Neuronal stem cell (in vitro differentiated cells): Measurements from ENCODE around the gene DEPP1.

Experiments
- DNase-seq: peaks from one replicate; pipeline ENCODE4 v3.0.0-alpha.2; 2013; ENCODE audit warnings: low spot score
- H2AFZ ChIP-seq: one replicate; pipeline ENCODE4 v1.6.1; 2013; ENCODE audit warnings: mild to moderate bottlenecking, low read length, inconsistent platforms
- H2AK5ac ChIP-seq: 2 replicates; pipeline ENCODE4 v1.6.1; 2013; ENCODE audit warnings: low read depth, mild to moderate bottlenecking, inconsistent platforms, low read length, moderate library complexity, mixed read lengths
- H2BK120ac ChIP-seq: 2 replicates; pipeline ENCODE4 v1.6.1; 2013; ENCODE audit warnings: low read depth, mild to moderate bottlenecking, inconsistent platforms, low read length, moderate library complexity, mixed read lengths
- H2BK12ac ChIP-seq: one replicate; pipeline ENCODE4 v1.6.1; 2013; ENCODE audit warnings: low read length, inconsistent platforms
- H2BK15ac ChIP-seq: 2 replicates; pipeline ENCODE4 v1.6.1; 2013; ENCODE audit warnings: mild to moderate bottlenecking, low read length, inconsistent platforms, mixed read lengths
- H2BK5ac ChIP-seq: one replicate; pipeline ENCODE4 v1.6.1; 2013; ENCODE audit warnings: inconsistent platforms, mild to moderate bottlenecking, low read length, moderate library complexity
- H3K14ac ChIP-seq: one replicate; pipeline ENCODE4 v1.6.1; 2013; ENCODE audit warnings: low read length, inconsistent platforms
- H3K18ac ChIP-seq: 2 replicates; pipeline ENCODE4 v1.6.1; 2013; ENCODE audit warnings: low read length, inconsistent platforms
- H3K23ac ChIP-seq: 2 replicates; pipeline ENCODE4 v1.6.1; 2013; ENCODE audit warnings: low read depth, mild to moderate bottlenecking, mixed read lengths, low read length, inconsistent platforms; ENCODE audit not compliant: poor library complexity
- H3K27ac ChIP-seq: replicated peaks from 3 replicates; pipeline ENCODE4 v1.5.1; 2013; ENCODE audit warnings: low read length, inconsistent platforms
- H3K27me3 ChIP-seq, 3 experiments: 2 replicates each; pipeline ENCODE4 v1.6.1; 2013; ENCODE audit warnings: low read length in 3 of 3, mild to moderate bottlenecking in 2 of 3, inconsistent platforms in 1 of 3, low read depth in 1 of 3, mixed read lengths in 1 of 3, moderate library complexity in 1 of 3; ENCODE audit not compliant: control insufficient read depth in 3 of 3, insufficient read depth in 3 of 3
- H3K36me3 ChIP-seq, 2 donors: replicated peaks in 1 of 2; 2 replicates each; pipeline ENCODE4 v1.6.1; 2013; ENCODE audit warnings: low read length in 2 of 2; ENCODE audit not compliant: control insufficient read depth in 2 of 2, insufficient read depth in 2 of 2
- H3K4ac ChIP-seq: 2 replicates; pipeline ENCODE4 v1.6.1; 2013; ENCODE audit warnings: inconsistent platforms, mild to moderate bottlenecking, low read length, moderate library complexity
- H3K4me1 ChIP-seq, 2 donors: 1 replicate in 1 of 2; 2 replicates in 1 of 2; pipeline ENCODE4 v1.6.1; 2013; ENCODE audit warnings: low read length in 2 of 2, low read depth in 1 of 2; ENCODE audit not compliant: control insufficient read depth in 2 of 2, insufficient read depth in 1 of 2
- H3K4me2 ChIP-seq: one replicate; pipeline ENCODE4 v1.6.1; 2013; ENCODE audit warnings: mild to moderate bottlenecking, low read length, inconsistent platforms; ENCODE audit not compliant: insufficient read depth, poor library complexity, severe bottlenecking
- H3K4me3 ChIP-seq, 2 donors: 2 replicates each; pipeline ENCODE4 v1.5.1; 2013; ENCODE audit warnings: low read length in 2 of 2, mild to moderate bottlenecking in 2 of 2, inconsistent platforms in 1 of 2, moderate library complexity in 1 of 2
- H3K79me1 ChIP-seq: one replicate; pipeline ENCODE4 v1.6.1; 2013; ENCODE audit warnings: low read depth, mild to moderate bottlenecking, inconsistent platforms, low read length, moderate library complexity
- H3K9ac ChIP-seq: one replicate; pipeline ENCODE4 v1.6.1; 2013; ENCODE audit warnings: mild to moderate bottlenecking, low read depth, low read length, inconsistent platforms; ENCODE audit not compliant: poor library complexity
- H3K9me3 ChIP-seq, 2 donors: replicated peaks in 1 of 2; 2 replicates each; pipeline versions ENCODE3 to v1.6.1; 2013; ENCODE audit warnings: low read length in 2 of 2, mild to moderate bottlenecking in 2 of 2, inconsistent platforms in 1 of 2, low read depth in 1 of 2, mixed read lengths in 1 of 2, moderate library complexity in 1 of 2; ENCODE audit not compliant: control insufficient read depth in 2 of 2, insufficient read depth in 1 of 2
- H4K8ac ChIP-seq: one replicate; pipeline ENCODE4 v1.6.1; 2013; ENCODE audit warnings: low read depth, mild to moderate bottlenecking, inconsistent platforms, low read length, moderate library complexity
- H4K91ac ChIP-seq: one replicate; pipeline ENCODE4 v1.6.1; 2013; ENCODE audit warnings: low read length, low read depth, mild to moderate bottlenecking, inconsistent platforms; ENCODE audit not compliant: poor library complexity
- WGBS, 2 donors: extraction: QIAGEN DNeasy Blood & Tissue Kit; methylation state at CpG; one replicate each; pipeline ENCODE4 v1.1.7; 2013; ENCODE audit warnings: missing lambda C conversion rate in 2 of 2, mixed read lengths in 1 of 2; ENCODE audit not compliant: insufficient read length in 2 of 2, insufficient replicate concordance in 1 of 2; ENCODE audit errors: extremely low coverage in 2 of 2; 5-methylcytosine and 5-hydroxymethylcytosine counted together

The DEPP1 gene

DNA sequence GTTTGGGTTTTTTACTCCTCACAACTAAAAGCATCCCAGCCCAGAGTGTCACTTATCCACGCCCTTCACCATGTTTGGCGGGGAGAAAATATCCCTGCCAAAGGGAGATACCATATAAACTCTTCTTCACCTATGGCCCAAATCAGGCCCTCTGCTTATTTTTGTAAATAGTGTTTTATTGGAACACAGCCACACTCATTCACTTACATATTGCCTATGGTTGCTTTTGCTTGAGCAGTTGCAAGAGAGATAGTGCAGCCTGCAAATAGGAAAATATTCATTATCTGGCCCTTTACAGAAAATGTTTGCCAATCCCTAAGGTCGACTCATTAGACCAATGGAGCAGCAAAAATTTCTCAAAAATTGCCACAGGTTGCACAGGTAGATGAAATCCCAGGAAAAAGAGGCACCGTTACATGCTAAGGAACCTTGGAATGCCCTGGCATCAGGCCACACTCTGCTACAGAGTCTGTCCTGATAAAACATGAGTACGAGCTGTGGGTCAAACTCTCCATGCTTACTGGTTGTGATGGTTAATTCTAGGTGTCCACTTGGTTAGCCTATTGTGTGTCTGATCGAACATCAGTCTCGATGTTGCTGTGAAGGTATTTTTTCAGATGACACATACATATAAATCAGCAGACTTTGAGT lies 26.9 kb downstream of the DEPP1 start:
- H3K4me3 ChIP-seq, result no peak overlapping the region
- no peak overlapping the region for H3K23ac ChIP-seq
- H3K4ac ChIP-seq, result no peak overlapping the region
- H3K4me1 ChIP-seq, result peaks cover 7 to 14% of the 10 kb centered on the region in 2 donors
- no CpG with 5 or more reads among the region's 7 CpGs for WGBS, 2 donors
- H4K91ac ChIP-seq, result no peak overlapping the region
- no peak for DNase-seq
- H2AK5ac ChIP-seq, result no peak overlapping the region
- H3K4me2 ChIP-seq, result no peak overlapping the region
- no peak overlapping the region for H2BK12ac ChIP-seq
- no peak overlapping the region for H2AFZ ChIP-seq
- H3K18ac ChIP-seq, result no peak overlapping the region
- H3K27ac ChIP-seq, result no peak overlapping the region
- H2BK120ac ChIP-seq, result no peak overlapping the region
- H3K14ac ChIP-seq, result no peak overlapping the region
- no peak overlapping the region for H2BK15ac ChIP-seq
- no peak overlapping the region for H4K8ac ChIP-seq
- H3K36me3 ChIP-seq, result peaks cover 0 to 7% of the 10 kb centered on the region in 2 donors
- H3K27me3 ChIP-seq, result no peaks in the 10 kb centered on the region
- H2BK5ac ChIP-seq, result no peak overlapping the region
- peaks cover 0 to 1% of the 10 kb centered on the region in 2 donors for H3K9me3 ChIP-seq
- no peak overlapping the region for H3K9ac ChIP-seq
- H3K79me1 ChIP-seq, result no peaks in the 10 kb centered on the region

- no peaks in the 10 kb centered on the region for H3K79me1 ChIP-seq
- no peaks in the 10 kb centered on the region for H3K9me3 ChIP-seq
- H3K4ac ChIP-seq, result no peak overlapping the region
- no peak overlapping the region for H3K14ac ChIP-seq
- H4K91ac ChIP-seq, result no peak overlapping the region
- DNase-seq, result no peak
- H2AFZ ChIP-seq, result no peak overlapping the region
- WGBS, 2 donors, result no CpG with 5 or more reads among the region's 10 CpGs
- H4K8ac ChIP-seq, result no peak overlapping the region
- no peak overlapping the region for H2BK120ac ChIP-seq
- peak overlapping the region; percentile 35 for H3K18ac ChIP-seq
- H3K36me3 ChIP-seq, result no peaks in the 10 kb centered on the region
- H3K4me3 ChIP-seq, result no peak overlapping the region
- H3K27ac ChIP-seq, result no peak overlapping the region
- H3K4me2 ChIP-seq, result no peak overlapping the region
- H2BK12ac ChIP-seq, result no peak overlapping the region
- no peaks in the 10 kb centered on the region for H3K27me3 ChIP-seq
- no peak overlapping the region for H3K23ac ChIP-seq
- no peak overlapping the region for H2BK15ac ChIP-seq
- H3K4me1 ChIP-seq, result peaks cover 7 to 14% of the 10 kb centered on the region in 2 donors
- H2BK5ac ChIP-seq, result peak overlapping the region; percentile 17
- no peak overlapping the region for H3K9ac ChIP-seq
- H2AK5ac ChIP-seq, result no peak overlapping the region
These were observed 28.0 kb downstream of the DEPP1 start for GRCh38 chr10:44950326-44951225.

- H3K27me3 ChIP-seq, result no peaks in the 10 kb centered on the region
- H3K36me3 ChIP-seq, result no peaks in the 10 kb centered on the region
- H3K4me3 ChIP-seq, result no peak overlapping the region
- H3K9ac ChIP-seq, result no peak overlapping the region
- H2BK15ac ChIP-seq, result no peak overlapping the region
- H2AK5ac ChIP-seq, result no peak overlapping the region
- H3K79me1 ChIP-seq, result no peaks in the 10 kb centered on the region
- H4K91ac ChIP-seq, result no peak overlapping the region
- DNase-seq, result no peak
- peak overlapping the region; percentile 17 for H2BK5ac ChIP-seq
- H3K14ac ChIP-seq, result no peak overlapping the region
- no peak overlapping the region for H3K4ac ChIP-seq
- no peak overlapping the region for H3K27ac ChIP-seq
- no peak overlapping the region for H2AFZ ChIP-seq
- H2BK12ac ChIP-seq, result no peak overlapping the region
- H3K4me1 ChIP-seq, result peaks cover 7 to 14% of the 10 kb centered on the region in 2 donors
- no CpG with 5 or more reads among the region's 3 CpGs for WGBS, 2 donors
- H2BK120ac ChIP-seq, result no peak overlapping the region
- no peak overlapping the region for H3K23ac ChIP-seq
- H3K18ac ChIP-seq, result no peak overlapping the region
- no peak overlapping the region for H3K4me2 ChIP-seq
- no peak overlapping the region for H4K8ac ChIP-seq
- no peaks in the 10 kb centered on the region for H3K9me3 ChIP-seq
These were observed 28.7 kb downstream of the DEPP1 start for GRCh38 chr10:44949915-44950314.

GRCh38 chr10:44949127-44949802 lies 29.3 kb downstream of the DEPP1 start:
- Histone ChIP-seq H3K9me3 (peaks cover 0 to under 1% of the 10 kb centered on the region in 2 donors), H2BK12ac (no peak overlapping the region), H3K9ac (no peak overlapping the region), H3K4me3 (no peak overlapping the region), H3K14ac (no peak overlapping the region), H3K4ac (no peak overlapping the region), H2AFZ (no peak overlapping the region), H3K27me3 (no peaks in the 10 kb centered on the region), H3K23ac (no peak overlapping the region), H3K27ac (no peak overlapping the region), H4K91ac (no peak overlapping the region), H2AK5ac (no peak overlapping the region), H4K8ac (no peak overlapping the region), H2BK15ac (no peak overlapping the region), H3K79me1 (no peaks in the 10 kb centered on the region), H3K4me2 (no peak overlapping the region), H2BK120ac (no peak overlapping the region), H3K36me3 (no peaks in the 10 kb centered on the region), H2BK5ac (no peak overlapping the region), H3K18ac (no peak overlapping the region), H3K4me1 (peaks cover 7 to 14% of the 10 kb centered on the region in 2 donors)
- no peak for DNase-seq
- WGBS, 2 donors, result no CpG with 5 or more reads among the region's 5 CpGs
